ENCODE measurements around the gene LPCAT2. TPM values are rescaled to one million over a fixed set of nuclear protein-coding genes. Genes with fewer than 3 reads are reported as not detected.

Gene LPCAT2
- total RNA-seq, 1 donor, result 23.5 TPM

- Histone ChIP-seq H4K20me1 (ENCODE audit: insufficient read depth, low read length) (no peaks in the 10 kb centered on the region), H3K36me3 (ENCODE audit: insufficient read depth, low read length) (peaks cover 74% of the 10 kb centered on the region), H3K27ac (ENCODE audit: low read depth, low read length) (peak overlapping the region; percentile 62), H3K4me3 (ENCODE audit: insufficient read depth, low read length) (peak overlapping the region; percentile 74), H3K27me3 (ENCODE audit: insufficient read depth, low read length) (no peaks in the 10 kb centered on the region), H2AFZ (ENCODE audit: low read length) (no peak overlapping the region), H3K4me2 (ENCODE audit: insufficient read depth, low read length) (peak overlapping the region; percentile 79), H3K4me1 (ENCODE audit: insufficient read depth, low read length) (peaks cover 5% of the 10 kb centered on the region), H3K79me2 (ENCODE audit: insufficient read depth, low read length) (peaks cover 16% of the 10 kb centered on the region), H3K9me3 (ENCODE audit: low read depth, low read length) (no peaks in the 10 kb centered on the region)
- no peak for DNase-seq (ENCODE audit: insufficient read length, low spot score, missing footprints)
- no peak for TF ChIP-seq CTCF (IDR thresholded peaks at IDR 0.05; ENCODE audit: extremely low read depth, low read depth, low read length)
These were observed 476 bp upstream of the LPCAT2 start for GRCh38 chr16:55508271-55508921.

GRCh38 chr16:55510185-55510805, 1.4 kb downstream of the LPCAT2 start:
- DNase-seq (ENCODE audit: insufficient read length, low spot score, missing footprints), result no peak
- Histone ChIP-seq H3K4me1 (ENCODE audit: insufficient read depth, low read length) (peaks cover 7% of the 10 kb centered on the region), H3K27me3 (ENCODE audit: insufficient read depth, low read length) (no peaks in the 10 kb centered on the region), H4K20me1 (ENCODE audit: insufficient read depth, low read length) (no peaks in the 10 kb centered on the region), H3K27ac (ENCODE audit: low read depth, low read length) (peak overlapping the region; percentile 62), H2AFZ (ENCODE audit: low read length) (no peak overlapping the region), H3K4me2 (ENCODE audit: insufficient read depth, low read length) (peak overlapping the region; percentile 79), H3K9me3 (ENCODE audit: low read depth, low read length) (no peaks in the 10 kb centered on the region), H3K79me2 (ENCODE audit: insufficient read depth, low read length) (peaks cover 16% of the 10 kb centered on the region), H3K4me3 (ENCODE audit: insufficient read depth, low read length) (peak overlapping the region; percentile 74), H3K36me3 (ENCODE audit: insufficient read depth, low read length) (peaks cover 64% of the 10 kb centered on the region)
- no peak for TF ChIP-seq CTCF (IDR thresholded peaks at IDR 0.05; ENCODE audit: extremely low read depth, low read depth, low read length)

- Histone ChIP-seq H3K36me3 (ENCODE audit: insufficient read depth, low read length) (peaks cover 37% of the 10 kb centered on the region), H3K4me3 (ENCODE audit: insufficient read depth, low read length) (no peak overlapping the region), H3K4me1 (ENCODE audit: insufficient read depth, low read length) (peaks cover 7% of the 10 kb centered on the region), H4K20me1 (ENCODE audit: insufficient read depth, low read length) (no peaks in the 10 kb centered on the region), H3K27ac (ENCODE audit: low read depth, low read length) (no peak overlapping the region), H3K27me3 (ENCODE audit: insufficient read depth, low read length) (no peaks in the 10 kb centered on the region), H3K4me2 (ENCODE audit: insufficient read depth, low read length) (no peak overlapping the region), H3K79me2 (ENCODE audit: insufficient read depth, low read length) (peaks cover 14% of the 10 kb centered on the region), H3K9me3 (ENCODE audit: low read depth, low read length) (no peaks in the 10 kb centered on the region), H2AFZ (ENCODE audit: low read length) (no peak overlapping the region)
- TF ChIP-seq CTCF (IDR thresholded peaks at IDR 0.05; ENCODE audit: extremely low read depth, low read depth, low read length), result no peak
- DNase-seq (ENCODE audit: insufficient read length, low spot score, missing footprints), result no peak
These were observed 4.1 kb downstream of the LPCAT2 start for GRCh38 chr16:55512941-55513340.

GRCh38 chr16:55513616-55514015, 4.7 kb downstream of the LPCAT2 start:
- Histone ChIP-seq H3K9me3 (ENCODE audit: low read depth, low read length) (no peaks in the 10 kb centered on the region), H3K79me2 (ENCODE audit: insufficient read depth, low read length) (peaks cover 13% of the 10 kb centered on the region), H4K20me1 (ENCODE audit: insufficient read depth, low read length) (no peaks in the 10 kb centered on the region), H3K4me2 (ENCODE audit: insufficient read depth, low read length) (no peak overlapping the region), H3K4me3 (ENCODE audit: insufficient read depth, low read length) (no peak overlapping the region), H3K36me3 (ENCODE audit: insufficient read depth, low read length) (peaks cover 31% of the 10 kb centered on the region), H3K4me1 (ENCODE audit: insufficient read depth, low read length) (peaks cover 7% of the 10 kb centered on the region), H3K27me3 (ENCODE audit: insufficient read depth, low read length) (no peaks in the 10 kb centered on the region), H2AFZ (ENCODE audit: low read length) (no peak overlapping the region), H3K27ac (ENCODE audit: low read depth, low read length) (no peak overlapping the region)
- TF ChIP-seq CTCF (IDR thresholded peaks at IDR 0.05; ENCODE audit: extremely low read depth, low read depth, low read length), result peak; percentile 22
- DNase-seq (ENCODE audit: insufficient read length, low spot score, missing footprints), result no peak
